Measurements from ENCODE around the gene NRXN3.

DNA sequence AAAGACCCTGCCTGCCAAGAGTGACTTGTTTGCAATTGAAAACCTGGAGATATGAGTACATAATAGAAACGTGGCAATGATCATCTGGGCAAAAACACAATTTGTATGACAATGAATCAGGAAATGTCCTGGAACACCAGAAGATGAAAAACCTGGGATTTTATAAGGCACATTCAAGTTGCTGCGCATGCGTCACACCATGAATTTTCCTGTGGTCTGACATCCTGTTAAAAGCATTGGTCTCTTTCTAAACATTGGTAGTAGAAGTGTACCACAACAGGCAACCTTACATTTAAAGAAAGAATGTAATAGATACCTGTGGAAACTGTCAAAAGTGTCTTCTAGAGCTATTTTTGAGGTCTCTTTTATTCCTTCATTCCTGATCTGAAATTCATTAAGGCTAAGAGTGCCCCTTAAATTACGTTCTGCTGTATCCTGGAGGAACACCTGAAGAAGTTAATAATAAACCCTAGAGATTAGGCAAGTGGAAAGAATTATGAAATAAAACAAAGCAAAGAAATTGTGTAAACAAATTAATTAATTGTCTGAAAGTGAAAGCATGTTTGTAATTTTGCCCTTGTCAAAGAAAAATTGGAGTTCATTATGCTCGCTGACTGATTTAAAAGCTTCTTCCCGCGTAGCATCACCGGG, 1364.7 kb downstream of the NRXN3 start:
- TF ChIP-seq, protein P1, sequence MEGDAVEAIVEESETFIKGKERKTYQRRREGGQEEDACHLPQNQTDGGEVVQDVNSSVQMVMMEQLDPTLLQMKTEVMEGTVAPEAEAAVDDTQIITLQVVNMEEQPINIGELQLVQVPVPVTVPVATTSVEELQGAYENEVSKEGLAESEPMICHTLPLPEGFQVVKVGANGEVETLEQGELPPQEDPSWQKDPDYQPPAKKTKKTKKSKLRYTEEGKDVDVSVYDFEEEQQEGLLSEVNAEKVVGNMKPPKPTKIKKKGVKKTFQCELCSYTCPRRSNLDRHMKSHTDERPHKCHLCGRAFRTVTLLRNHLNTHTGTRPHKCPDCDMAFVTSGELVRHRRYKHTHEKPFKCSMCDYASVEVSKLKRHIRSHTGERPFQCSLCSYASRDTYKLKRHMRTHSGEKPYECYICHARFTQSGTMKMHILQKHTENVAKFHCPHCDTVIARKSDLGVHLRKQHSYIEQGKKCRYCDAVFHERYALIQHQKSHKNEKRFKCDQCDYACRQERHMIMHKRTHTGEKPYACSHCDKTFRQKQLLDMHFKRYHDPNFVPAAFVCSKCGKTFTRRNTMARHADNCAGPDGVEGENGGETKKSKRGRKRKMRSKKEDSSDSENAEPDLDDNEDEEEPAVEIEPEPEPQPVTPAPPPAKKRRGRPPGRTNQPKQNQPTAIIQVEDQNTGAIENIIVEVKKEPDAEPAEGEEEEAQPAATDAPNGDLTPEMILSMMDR (IDR thresholded peaks at IDR 0.05), result no peak
- TF ChIP-seq POLR2A (IDR thresholded peaks at IDR 0.05), result no peak
